Superior temporal gyrus (tissue), 1 donor: ENCODE results near the gene NUCB1.
"Not testable (repeated sequence)": the region's sequence is repeated elsewhere in the genome, so short reads cannot be mapped to it uniquely, and the experiment has no call there.

Source experiments
- DNase-seq: peaks from one replicate; pipeline ENCODE4 v3.0.0-alpha.2; 2016; ENCODE audit errors: extremely low spot score

The NUCB1 gene

GRCh38 chr19:48906324-48906723 lies 6.2 kb downstream of the NUCB1 start:
- DNase-seq: no peak

GRCh38 chr19:48907671-48908070 lies 7.6 kb downstream of the NUCB1 start:
- DNase-seq: no peak

GRCh38 chr19:48909424-48910077 lies 9.4 kb downstream of the NUCB1 start:
- DNase-seq: not testable (repeated sequence)

GRCh38 chr19:48910803-48911202 lies 10.7 kb downstream of the NUCB1 start:
- DNase-seq: no peak

- DNase-seq: no peak
These were observed 13.2 kb downstream of the NUCB1 start for GRCh38 chr19:48913114-48913889.

- DNase-seq: no peak
These were observed 14.1 kb downstream of the NUCB1 start for GRCh38 chr19:48914181-48914580.

GRCh38 chr19:48915757-48916156 lies 15.6 kb downstream of the NUCB1 start:
- DNase-seq: no peak

- no peak for DNase-seq
These were observed 18.0 kb downstream of the NUCB1 start for GRCh38 chr19:48918071-48918470.

GRCh38 chr19:48918801-48919247 lies 18.7 kb downstream of the NUCB1 start:
- peak; percentile 13 for DNase-seq

GRCh38 chr19:48919271-48919670 lies 19.2 kb downstream of the NUCB1 start:
- DNase-seq: not testable (repeated sequence)

GRCh38 chr19:48920949-48921348 lies 20.8 kb downstream of the NUCB1 start:
- DNase-seq: no peak

- DNase-seq: no peak
These were observed 21.8 kb downstream of the NUCB1 start for GRCh38 chr19:48921721-48922500.

- DNase-seq: no peak
These were observed 22.7 kb downstream of the NUCB1 start for GRCh38 chr19:48922548-48923490.

- no peak for DNase-seq
These were observed 25.2 kb downstream of the NUCB1 start for GRCh38 chr19:48925240-48925843.

- not testable (repeated sequence) for DNase-seq
These were observed 25.8 kb downstream of the NUCB1 start for GRCh38 chr19:48925890-48926289.

- DNase-seq: peak; percentile 80
These were observed 26.8 kb downstream of the NUCB1 start for GRCh38 chr19:48926909-48927308.

- not testable (repeated sequence) for DNase-seq
These were observed 27.6 kb downstream of the NUCB1 start for GRCh38 chr19:48927692-48928091.

- no peak for DNase-seq
These were observed 28.3 kb downstream of the NUCB1 start for GRCh38 chr19:48928164-48929025.

GRCh38 chr19:48933382-48933932 lies 33.3 kb downstream of the NUCB1 start, which contains the start of gene DHDH:
Gene DHDH (plus strand): TSS chr19:48933699. CDS start chr19:48933722, 23 bp downstream.
- DNase-seq: peak; percentile 55
